Fibroblast of peridontal ligament (primary cell): Measurements from ENCODE around the gene PTPRN2.
"Not testable (repeated sequence)": the region's sequence is repeated elsewhere in the genome, so short reads cannot be mapped to it uniquely, and the experiment has no call there.

Experiments
- DNase-seq: peaks from one replicate; pipeline ENCODE4 v3.0.0-alpha.2; 2010; ENCODE audit errors: extremely low read depth

The PTPRN2 gene

GRCh38 chr7:158516524-158516923 lies 71.1 kb downstream of the PTPRN2 start:
- no peak for DNase-seq

DNA sequence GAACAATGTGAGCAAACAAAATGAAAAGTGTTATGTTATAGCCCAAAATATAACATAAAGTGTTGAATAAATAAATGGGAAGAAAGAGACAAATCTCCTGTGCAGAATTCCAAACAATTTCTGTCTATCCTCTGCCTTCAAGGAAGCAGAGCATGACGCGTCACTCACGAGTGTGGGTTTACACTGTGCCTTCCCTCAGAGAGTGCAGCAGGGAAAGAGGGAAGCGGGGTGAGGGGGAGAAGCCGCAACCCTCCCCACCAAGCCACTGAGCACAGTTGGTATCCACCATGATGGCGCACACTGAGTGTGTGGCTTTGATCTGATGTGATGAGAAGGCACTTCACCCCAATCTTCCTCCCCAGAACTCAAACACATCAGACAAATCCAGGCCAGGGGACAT lies 74.8 kb downstream of the PTPRN2 start:
- no peak for DNase-seq

GRCh38 chr7:158512042-158512441 lies 75.6 kb downstream of the PTPRN2 start:
- no peak for DNase-seq

DNA sequence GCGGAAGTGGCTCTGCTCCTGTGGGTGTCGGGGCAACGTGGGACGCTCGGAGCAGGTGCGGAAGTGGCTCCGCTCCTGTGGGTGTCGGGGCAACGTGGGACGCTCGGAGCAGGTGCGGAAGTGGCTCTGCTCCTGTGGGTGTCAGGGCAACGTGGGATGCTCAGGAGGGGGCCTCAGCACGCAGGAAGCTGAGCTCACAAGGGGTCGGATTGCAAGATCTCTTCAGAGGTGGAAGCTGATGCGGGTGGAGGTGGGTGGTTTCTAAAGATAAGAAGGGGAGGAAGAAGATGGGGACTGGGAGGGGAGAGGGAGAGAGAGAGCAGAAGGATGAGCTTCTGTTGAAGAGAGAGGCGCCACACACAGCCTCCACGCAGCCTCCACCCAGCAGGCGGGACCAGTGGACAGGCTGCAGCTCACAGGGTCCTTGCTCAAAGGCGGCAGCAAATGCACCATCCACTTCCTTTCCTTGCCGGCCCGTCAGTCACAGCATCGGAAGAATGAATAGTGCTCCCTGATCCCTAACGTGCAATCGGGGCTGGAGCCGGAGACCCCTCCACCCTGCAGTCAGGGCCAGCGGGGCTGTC lies 78.7 kb downstream of the PTPRN2 start:
- DNase-seq = no peak

- not testable (repeated sequence) for DNase-seq
These were observed 79.3 kb downstream of the PTPRN2 start for GRCh38 chr7:158508321-158508720.

- no peak for DNase-seq
These were observed 79.7 kb downstream of the PTPRN2 start for GRCh38 chr7:158507917-158508316.

DNA sequence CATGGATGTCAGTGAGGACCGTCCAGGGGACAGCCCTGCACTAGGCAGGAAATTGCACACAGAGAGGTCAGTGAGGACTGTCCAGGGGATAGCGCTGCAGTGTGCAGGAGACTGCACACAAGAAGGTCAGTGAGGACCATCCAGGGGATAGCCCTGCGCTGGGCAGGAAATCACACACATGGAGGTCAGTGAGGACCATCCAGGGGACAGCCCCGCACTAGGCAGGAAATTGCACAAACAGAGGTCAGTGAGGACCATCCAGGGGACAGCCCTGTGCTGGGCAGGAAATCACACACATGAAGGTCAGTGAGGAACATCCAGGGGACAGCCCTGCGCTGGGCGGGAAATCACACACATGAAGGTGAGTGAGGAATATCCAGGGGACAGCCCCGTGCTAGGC lies 80.4 kb downstream of the PTPRN2 start:
- not testable (repeated sequence) for DNase-seq

- no peak for DNase-seq
These were observed 81.0 kb downstream of the PTPRN2 start for GRCh38 chr7:158506626-158507025.

DNA sequence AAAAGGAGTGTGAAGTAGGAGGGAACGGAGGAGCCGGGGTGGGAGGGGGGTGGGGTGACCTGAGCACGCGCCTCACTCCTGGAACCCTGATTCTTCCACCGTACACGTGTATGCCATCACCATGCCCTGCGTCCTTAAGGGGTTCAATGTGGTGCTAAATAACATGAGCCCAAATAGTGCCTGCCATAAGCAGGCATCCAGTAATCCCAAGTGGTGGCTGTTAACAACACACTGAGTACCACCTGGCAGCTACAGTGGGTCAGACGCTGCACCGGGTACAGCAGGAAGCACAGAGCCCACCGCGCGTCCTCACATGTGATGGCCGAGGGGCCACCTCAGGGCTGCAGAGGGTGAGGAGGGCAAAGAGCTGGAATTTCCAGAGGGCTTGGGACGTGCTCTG lies 81.9 kb downstream of the PTPRN2 start:
- no peak for DNase-seq

- no peak for DNase-seq
These were observed 85.4 kb downstream of the PTPRN2 start for GRCh38 chr7:158502068-158502750.

GRCh38 chr7:158501393-158502067 lies 86.1 kb downstream of the PTPRN2 start:
- DNase-seq = no peak

DNA sequence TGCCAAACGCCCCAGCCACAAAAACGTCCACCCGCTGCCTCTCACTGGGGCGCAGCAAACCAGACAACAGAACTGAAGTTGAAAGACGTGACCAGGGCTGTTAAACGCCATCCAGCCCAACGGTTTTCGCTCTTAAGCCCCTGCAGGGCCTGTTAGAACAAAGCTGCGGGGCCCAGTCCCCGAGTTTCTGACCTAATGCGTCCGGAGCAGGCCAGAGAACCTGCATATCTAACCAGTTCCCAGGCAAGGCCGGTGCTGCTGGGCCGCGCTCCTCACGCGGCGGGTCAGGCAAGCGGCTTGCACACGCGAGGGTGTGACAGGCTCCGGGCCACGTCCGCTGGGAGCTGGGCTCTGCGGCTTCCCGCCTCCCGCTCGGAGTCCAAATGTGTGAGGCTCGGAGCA lies 87.0 kb downstream of the PTPRN2 start:
- DNase-seq = no peak

DNA sequence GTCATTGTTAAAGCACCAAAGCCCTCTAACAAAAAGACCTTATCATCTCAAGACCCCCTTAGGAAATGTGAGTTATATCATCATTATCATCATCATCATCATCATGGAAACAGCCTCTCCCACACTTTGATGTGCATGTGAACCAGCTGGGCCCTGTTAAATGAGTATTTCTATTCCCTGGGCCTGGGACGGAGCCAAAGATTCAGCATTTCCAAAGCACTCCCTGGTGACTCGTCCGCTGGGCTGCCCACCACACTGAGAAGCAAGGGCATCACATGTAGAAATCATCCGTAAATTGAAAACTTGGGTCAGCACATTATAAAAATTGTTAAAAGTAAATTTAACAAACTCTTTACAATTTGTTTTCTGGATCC lies 88.6 kb downstream of the PTPRN2 start:
- DNase-seq = no peak

DNA sequence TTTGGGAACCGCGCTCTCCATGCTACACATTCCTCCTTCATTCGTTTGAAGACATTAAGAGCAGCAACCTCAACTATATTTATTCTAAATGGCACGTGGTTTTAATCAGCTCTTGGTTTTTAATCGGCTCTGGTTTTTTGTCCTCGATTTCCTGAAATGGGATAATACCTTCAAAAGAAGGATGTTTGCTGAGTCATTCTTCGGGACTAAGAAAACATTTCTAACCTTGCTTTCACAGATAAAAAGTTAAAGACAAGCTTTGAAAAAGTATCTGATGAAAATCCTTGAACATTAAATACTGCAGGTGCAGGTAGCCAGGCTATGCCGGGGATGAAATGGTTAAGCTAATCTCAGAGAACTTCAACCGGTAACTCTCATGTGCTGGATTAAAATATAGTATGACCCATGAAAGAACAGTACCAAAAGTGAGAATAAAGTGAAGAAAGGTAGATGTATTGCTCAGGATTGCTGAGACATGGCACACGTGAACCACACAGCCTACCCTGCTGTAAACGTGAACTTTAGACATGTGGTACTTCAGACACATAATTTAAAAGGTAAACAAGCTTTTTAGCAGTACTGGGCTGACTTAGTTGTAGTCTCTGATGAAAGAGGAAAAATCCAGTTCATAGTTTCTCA lies 89.1 kb downstream of the PTPRN2 start:
- DNase-seq = no peak

DNA sequence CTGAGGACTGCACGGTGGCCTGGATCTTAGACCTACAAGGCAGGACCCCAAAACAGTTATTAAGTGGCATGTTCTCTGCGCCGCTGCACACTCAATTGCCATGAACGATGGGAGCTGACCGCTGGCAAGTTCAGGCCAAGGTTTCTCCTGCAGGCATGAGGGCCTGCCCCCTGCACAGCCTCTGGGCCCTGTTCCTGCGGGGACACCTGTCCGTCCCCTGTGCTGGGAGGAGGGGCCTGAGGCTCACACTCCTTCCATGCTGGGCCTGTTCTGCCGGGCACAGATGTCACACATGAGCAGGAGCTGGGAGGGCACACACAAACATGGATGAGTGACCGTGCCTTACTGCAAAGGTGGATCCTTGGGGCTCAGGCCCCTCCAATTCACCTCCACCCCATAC lies 90.0 kb downstream of the PTPRN2 start:
- DNase-seq = no peak

DNA sequence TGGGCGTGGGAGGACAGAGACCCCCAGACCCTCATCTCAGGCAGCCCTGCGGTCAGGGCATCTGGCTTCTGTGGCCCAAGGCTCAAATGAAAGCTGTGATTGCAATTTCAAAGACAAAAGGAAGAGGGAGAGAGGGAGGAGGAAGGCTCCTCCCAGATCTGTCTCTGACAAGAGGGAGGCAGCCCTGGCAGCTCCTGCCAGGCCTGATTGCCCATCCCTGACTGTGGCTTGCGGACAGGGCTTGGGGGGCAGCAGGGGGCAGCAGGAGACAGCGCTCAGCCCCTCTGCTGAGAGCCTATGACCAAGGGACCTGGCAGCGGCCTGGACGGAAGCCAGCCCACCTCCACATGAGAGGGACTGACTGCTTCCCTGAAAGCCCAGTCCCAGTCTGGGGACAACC lies 91.8 kb downstream of the PTPRN2 start:
- no peak for DNase-seq

- no peak for DNase-seq
These were observed 92.4 kb downstream of the PTPRN2 start for GRCh38 chr7:158495216-158495615.

DNA sequence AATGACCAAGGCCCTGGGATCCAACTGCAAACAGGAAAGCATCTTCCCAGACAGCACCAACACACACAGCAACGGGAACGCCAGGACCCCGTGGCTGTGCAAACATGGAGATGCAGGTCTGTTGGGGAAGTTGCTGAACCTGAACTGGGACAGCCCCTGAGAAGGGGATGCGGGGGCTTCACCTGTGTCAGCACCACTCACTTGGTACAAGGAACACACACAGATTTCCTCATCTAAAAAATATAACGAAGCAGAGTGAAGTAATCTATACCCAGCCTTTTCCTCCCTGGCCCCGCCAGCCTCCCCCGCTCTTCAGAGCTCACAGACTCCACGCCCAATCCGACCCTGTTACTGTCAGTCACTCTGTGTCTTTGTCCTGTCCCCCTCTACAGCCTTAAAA lies 93.0 kb downstream of the PTPRN2 start:
- no peak for DNase-seq

DNA sequence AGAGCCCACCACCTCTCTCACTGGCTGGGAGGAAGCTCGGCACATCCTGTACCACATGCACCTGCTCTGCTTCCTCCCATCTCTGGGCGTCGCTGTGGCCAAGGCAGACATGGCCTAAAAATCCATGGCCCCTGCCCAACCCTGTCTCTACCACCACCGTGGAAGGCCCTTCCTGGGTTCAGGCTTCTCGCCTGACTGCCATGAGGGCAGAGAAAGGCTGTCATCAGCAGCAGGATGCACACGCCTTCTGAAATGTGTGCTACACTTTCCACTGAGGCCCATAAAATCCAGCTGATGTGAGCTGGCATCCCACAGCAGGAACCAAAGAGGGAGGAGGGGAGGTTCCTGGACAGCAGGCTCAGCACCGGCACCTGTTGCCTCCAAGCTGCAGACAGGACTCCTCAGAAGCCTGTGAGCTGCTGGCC lies 93.4 kb downstream of the PTPRN2 start:
- DNase-seq = no peak

GRCh38 chr7:158492367-158492764 lies 95.3 kb downstream of the PTPRN2 start:
- DNase-seq = no peak

GRCh38 chr7:158491094-158491493 lies 96.5 kb downstream of the PTPRN2 start:
- no peak for DNase-seq

DNA sequence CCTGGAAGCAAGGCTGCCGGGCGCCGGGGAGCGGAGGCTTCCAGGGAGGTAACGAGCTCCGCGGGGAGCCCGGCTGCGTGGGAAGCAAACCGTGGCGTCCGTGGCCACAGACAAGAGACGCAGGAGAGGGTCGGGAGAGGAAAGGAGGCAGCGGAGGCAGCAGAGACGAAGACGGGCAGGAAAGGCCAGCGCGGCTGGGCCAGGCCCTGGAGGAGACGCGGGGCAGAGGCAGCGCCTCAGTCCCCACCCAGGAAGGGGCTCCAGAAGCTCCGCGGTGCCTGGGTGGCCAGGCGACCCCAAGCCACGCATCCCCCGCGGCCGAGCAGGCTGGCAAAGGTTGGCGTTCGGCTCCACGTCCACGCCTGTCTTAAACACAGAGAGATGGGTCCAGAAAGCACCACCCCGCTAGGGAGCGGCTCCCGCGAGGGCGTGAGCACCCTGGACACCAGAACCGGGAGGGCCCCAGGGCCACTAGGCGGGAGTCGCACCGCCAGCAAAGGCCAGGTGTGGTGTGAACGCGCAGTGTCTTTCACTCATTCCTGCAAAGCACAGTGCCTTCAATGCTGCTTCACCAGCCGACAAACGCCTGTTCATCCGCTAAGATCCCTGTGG lies 97.3 kb downstream of the PTPRN2 start:
- no peak for DNase-seq
